GM18526 (cell line): ENCODE data around the gene SERP1.

Experiments used
- POLR2A ChIP-seq: IDR thresholded peaks from 3 replicates; pipeline ENCODE4 v1.6.1; 2011; ENCODE audit not compliant: insufficient read length; ENCODE audit errors: extremely low read depth

The SERP1 gene

GRCh38 chr3:150546226-150547044 is at the start of gene SERP1, which contains the start of gene EIF2A:
TSS of gene SERP1 (minus strand) at chr3:150546496. CDS start at chr3:150546135, 361 bp downstream.
TSS of gene EIF2A (plus strand) at chr3:150546787. CDS start at chr3:150546803, 16 bp downstream.
- peak; percentile 91 for TF ChIP-seq POLR2A

GRCh38 chr3:150594150-150594549 is 47.9 kb upstream of the SERP1 start:
- TF ChIP-seq POLR2A: no peak

GRCh38 chr3:150589759-150590158 is 43.5 kb upstream of the SERP1 start:
- no peak for TF ChIP-seq POLR2A

- TF ChIP-seq POLR2A: no peak
Observed at GRCh38 chr3:150588027-150588830, 41.9 kb upstream of the SERP1 start.

GRCh38 chr3:150583028-150583427 is 36.7 kb upstream of the SERP1 start:
- no peak for TF ChIP-seq POLR2A

GRCh38 chr3:150582620-150583019 is 36.3 kb upstream of the SERP1 start:
- TF ChIP-seq POLR2A: no peak

- TF ChIP-seq POLR2A: no peak
Observed at GRCh38 chr3:150581174-150581573, 34.9 kb upstream of the SERP1 start.

GRCh38 chr3:150577855-150578254 is 31.6 kb upstream of the SERP1 start:
- TF ChIP-seq POLR2A: no peak

GRCh38 chr3:150567328-150567727 is 21.0 kb upstream of the SERP1 start:
- TF ChIP-seq POLR2A: no peak

- TF ChIP-seq POLR2A: no peak
Observed at GRCh38 chr3:150564243-150564642, 17.9 kb upstream of the SERP1 start.

- TF ChIP-seq POLR2A: no peak
Observed at GRCh38 chr3:150557725-150558124, 11.4 kb upstream of the SERP1 start.

- no peak for TF ChIP-seq POLR2A
Observed at GRCh38 chr3:150556792-150557191, 10.5 kb upstream of the SERP1 start.

- no peak for TF ChIP-seq POLR2A
Observed at GRCh38 chr3:150555859-150556436, 9.7 kb upstream of the SERP1 start.

GRCh38 chr3:150547045-150547741 is 897 bp upstream of the SERP1 start:
- TF ChIP-seq POLR2A: no peak

- no peak for TF ChIP-seq POLR2A
Observed at GRCh38 chr3:150545419-150546225, 674 bp downstream of the SERP1 start.

GRCh38 chr3:150544726-150545125 is 1.6 kb downstream of the SERP1 start:
- TF ChIP-seq POLR2A: no peak
